Measurements from ENCODE around the gene CIC. TPM values are rescaled to one million over a fixed set of nuclear protein-coding genes. Genes with fewer than 3 reads are reported as not detected.
"Not testable (repeated sequence)": the region's sequence is repeated elsewhere in the genome, so short reads cannot be mapped to it uniquely, and the experiment has no call there.

Gene CIC
- total RNA-seq, 1 donor from 2014 or later, result 10.4 TPM

DNA sequence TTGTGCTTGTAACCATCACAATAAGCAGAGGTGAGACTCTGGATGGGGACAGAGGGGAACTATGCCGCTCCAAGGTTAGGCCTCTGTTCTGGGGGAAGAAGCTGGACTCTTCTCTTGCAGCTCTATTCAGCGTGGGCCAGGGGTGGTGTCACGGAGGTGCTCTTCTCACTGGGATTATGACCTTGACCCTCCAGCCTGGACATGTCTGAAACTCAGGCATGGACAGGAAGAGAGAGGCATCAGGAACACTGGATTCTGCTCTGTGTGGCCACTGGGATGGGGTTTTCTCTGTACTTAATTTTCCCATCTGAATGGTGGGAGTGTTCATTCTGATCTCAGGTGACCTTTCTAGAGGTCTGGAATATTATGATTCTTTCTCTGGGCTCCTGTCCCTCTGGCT, 64.0 kb downstream of the CIC start:
- H3K36me3 ChIP-seq (ENCODE audit: control insufficient read depth in 3 of 3, insufficient read depth in 3 of 3, low read length in 3 of 3), result peaks cover 19 to 27% (median 20%) of the 10 kb centered on the region in 3 donors

DNA sequence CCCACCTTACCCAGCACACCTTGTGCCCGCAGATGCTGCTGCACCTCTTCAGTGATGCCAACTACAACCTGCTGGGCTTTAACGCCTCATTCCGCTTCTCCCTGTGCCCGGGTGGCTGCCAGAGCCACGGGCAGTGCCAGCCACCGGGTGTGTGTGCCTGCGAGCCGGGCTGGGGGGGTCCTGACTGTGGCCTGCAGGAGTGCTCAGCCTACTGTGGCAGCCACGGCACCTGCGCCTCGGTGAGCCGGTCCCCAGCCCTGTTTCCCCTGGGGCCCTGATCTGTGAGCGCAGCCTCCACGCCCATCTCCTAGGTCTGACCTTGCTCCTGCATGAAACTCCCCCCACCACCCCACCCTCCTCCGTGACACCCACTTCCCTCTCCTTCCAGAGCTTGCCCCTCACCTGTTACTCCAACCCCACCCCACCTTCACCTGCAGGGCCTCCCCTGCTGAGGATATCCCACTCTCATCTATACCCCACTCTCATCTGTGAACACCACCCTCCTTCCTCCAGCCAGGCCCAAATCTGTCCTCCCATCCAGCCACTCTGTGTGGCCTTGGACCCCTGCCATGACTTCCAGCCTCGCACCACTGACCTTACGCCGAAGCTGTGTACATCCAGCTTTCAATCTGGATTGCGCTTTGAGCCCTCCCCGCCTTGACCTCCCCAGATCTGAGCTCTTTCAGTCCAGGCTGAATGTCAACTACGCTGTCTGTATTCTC, 65.1 kb downstream of the CIC start:
- Histone ChIP-seq H3K27ac (ENCODE audit: low read depth, low read length) (no peak overlapping the region), H3K36me3 (ENCODE audit: control insufficient read depth in 3 of 3, insufficient read depth in 3 of 3, low read length in 3 of 3) (peaks cover 19 to 29% (median 20%) of the 10 kb centered on the region in 3 donors), H3K9ac (ENCODE audit: low read depth in 1 of 3, low read length in 3 of 3) (no peak overlapping the region), H3K9me3 (ENCODE audit: control insufficient read depth in 3 of 3, low read length in 3 of 3) (no peaks in the 10 kb centered on the region), H3K4me1 (ENCODE audit: control insufficient read depth in 3 of 3, insufficient read depth in 3 of 3, low read length in 3 of 3) (peaks cover 6 to 14% (median 7%) of the 10 kb centered on the region in 3 donors), H3K4me3 (ENCODE audit: low read length in 3 of 3) (no peak overlapping the region), H3K27me3 (ENCODE audit: control insufficient read depth in 3 of 3, insufficient read depth in 3 of 3, low read length in 3 of 3) (no peaks in the 10 kb centered on the region)

More for the DNA sequence above, 64.0 kb downstream of the CIC start:
- Histone ChIP-seq H3K27ac (ENCODE audit: low read depth, low read length) (no peak overlapping the region), H3K9ac (ENCODE audit: low read depth in 1 of 3, low read length in 3 of 3) (peak overlapping the region in 1 of 3 donors; percentile 7), H3K4me1 (ENCODE audit: control insufficient read depth in 3 of 3, insufficient read depth in 3 of 3, low read length in 3 of 3) (peaks cover 6 to 20% (median 12%) of the 10 kb centered on the region in 3 donors), H3K27me3 (ENCODE audit: control insufficient read depth in 3 of 3, insufficient read depth in 3 of 3, low read length in 3 of 3) (no peaks in the 10 kb centered on the region), H3K9me3 (ENCODE audit: control insufficient read depth in 3 of 3, low read length in 3 of 3) (no peaks in the 10 kb centered on the region), H3K4me3 (ENCODE audit: low read length in 3 of 3) (no peak overlapping the region)

DNA sequence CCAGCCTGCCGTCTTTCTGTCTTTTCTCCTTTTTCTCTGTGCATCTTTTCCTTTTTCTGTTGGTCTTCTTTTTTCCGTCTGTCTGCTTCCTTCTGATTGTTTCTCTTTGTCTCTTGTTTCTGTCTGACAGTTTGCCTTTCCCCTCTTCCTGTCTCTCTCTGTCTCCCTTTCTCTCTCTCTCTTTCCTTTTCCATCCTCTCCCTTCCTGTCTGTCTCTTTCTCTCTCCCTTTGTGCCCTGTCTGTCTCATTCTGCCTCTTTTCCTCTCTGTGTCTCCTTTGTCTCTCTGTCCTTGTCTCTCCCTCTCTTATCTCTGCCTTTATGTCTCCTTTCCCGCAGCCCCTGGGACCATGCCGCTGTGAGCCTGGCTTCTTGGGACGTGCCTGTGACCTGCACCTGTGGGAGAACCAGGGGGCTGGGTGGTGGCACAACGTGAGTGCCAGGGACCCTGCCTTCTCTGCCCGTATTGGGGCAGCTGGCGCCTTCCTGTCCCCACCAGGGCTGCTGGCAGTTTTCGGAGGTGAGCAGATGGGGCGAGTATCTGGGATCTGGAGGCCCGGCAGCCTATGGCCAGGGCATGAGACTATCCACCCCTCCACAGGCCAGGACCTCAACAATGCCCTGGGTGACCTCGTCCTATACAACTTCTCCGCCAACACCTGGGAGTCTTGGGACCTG, 65.8 kb downstream of the CIC start:
- Histone ChIP-seq H3K9me3 (ENCODE audit: control insufficient read depth in 3 of 3, low read length in 3 of 3) (no peaks in the 10 kb centered on the region), H3K9ac (ENCODE audit: low read depth in 1 of 3, low read length in 3 of 3) (no peak overlapping the region), H3K4me1 (ENCODE audit: control insufficient read depth in 3 of 3, insufficient read depth in 3 of 3, low read length in 3 of 3) (peaks cover 5 to 14% (median 6%) of the 10 kb centered on the region in 3 donors), H3K27ac (ENCODE audit: low read depth, low read length) (no peak overlapping the region), H3K4me3 (ENCODE audit: low read length in 3 of 3) (no peak overlapping the region), H3K36me3 (ENCODE audit: control insufficient read depth in 3 of 3, insufficient read depth in 3 of 3, low read length in 3 of 3) (peaks cover 19 to 29% (median 23%) of the 10 kb centered on the region in 3 donors), H3K27me3 (ENCODE audit: control insufficient read depth in 3 of 3, insufficient read depth in 3 of 3, low read length in 3 of 3) (no peaks in the 10 kb centered on the region)

DNA sequence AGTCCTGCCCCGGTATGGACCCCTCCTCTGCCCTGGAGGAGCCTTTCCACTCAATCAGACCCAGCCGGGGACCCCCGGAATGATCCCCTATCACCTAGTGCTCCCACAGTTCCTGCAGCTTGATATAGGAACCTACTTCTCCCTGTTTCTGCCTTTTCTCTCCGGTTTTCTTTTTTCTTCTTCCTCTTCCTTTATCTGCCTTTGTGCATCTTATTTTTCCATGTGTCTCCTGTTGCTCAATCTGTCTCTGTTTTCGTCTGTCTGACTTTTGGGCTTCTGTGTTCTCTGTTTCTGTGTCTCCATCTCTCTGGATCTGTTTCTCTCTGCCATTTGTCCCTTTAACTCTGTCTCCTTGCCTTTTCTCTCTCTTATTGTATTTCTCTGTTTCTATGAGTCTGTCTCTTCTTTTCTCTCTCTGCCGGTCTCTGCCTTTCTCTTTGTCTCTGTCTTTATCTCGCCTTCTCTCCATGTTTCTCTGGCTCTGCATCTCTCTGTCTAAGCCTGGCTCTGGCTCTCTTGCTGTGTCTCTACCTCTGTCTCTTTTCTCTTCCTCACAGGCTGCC, 66.4 kb downstream of the CIC start:
- Histone ChIP-seq H3K4me3 (ENCODE audit: low read length in 3 of 3) (no peak overlapping the region), H3K9ac (ENCODE audit: low read depth in 1 of 3, low read length in 3 of 3) (no peak overlapping the region), H3K36me3 (ENCODE audit: control insufficient read depth in 3 of 3, insufficient read depth in 3 of 3, low read length in 3 of 3) (peaks cover 19 to 29% (median 25%) of the 10 kb centered on the region in 3 donors), H3K27ac (ENCODE audit: low read depth, low read length) (no peak overlapping the region), H3K27me3 (ENCODE audit: control insufficient read depth in 3 of 3, insufficient read depth in 3 of 3, low read length in 3 of 3) (no peaks in the 10 kb centered on the region), H3K9me3 (ENCODE audit: control insufficient read depth in 3 of 3, low read length in 3 of 3) (no peaks in the 10 kb centered on the region), H3K4me1 (ENCODE audit: control insufficient read depth in 3 of 3, insufficient read depth in 3 of 3, low read length in 3 of 3) (peaks cover 3 to 12% (median 6%) of the 10 kb centered on the region in 3 donors)

DNA sequence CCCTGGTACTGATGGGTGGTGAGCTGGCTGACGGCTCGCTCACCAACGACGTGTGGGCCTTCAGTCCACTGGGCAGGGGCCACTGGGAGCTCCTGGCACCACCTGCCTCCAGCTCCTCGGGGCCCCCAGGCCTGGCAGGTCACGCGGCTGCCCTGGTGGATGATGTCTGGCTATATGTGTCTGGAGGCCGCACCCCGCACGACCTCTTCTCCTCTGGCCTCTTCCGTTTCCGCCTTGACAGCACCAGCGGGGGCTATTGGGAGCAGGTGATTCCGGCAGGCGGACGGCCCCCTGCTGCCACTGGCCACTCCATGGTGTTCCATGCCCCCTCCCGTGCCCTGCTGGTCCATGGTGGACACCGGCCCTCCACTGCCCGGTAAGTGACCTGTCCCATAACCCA, 66.9 kb downstream of the CIC start:
- Histone ChIP-seq H3K27me3 (ENCODE audit: control insufficient read depth in 3 of 3, insufficient read depth in 3 of 3, low read length in 3 of 3) (no peaks in the 10 kb centered on the region), H3K27ac (ENCODE audit: low read depth, low read length) (no peak overlapping the region), H3K4me1 (ENCODE audit: control insufficient read depth in 3 of 3, insufficient read depth in 3 of 3, low read length in 3 of 3) (peaks cover 0 to 7% (median 2%) of the 10 kb centered on the region in 3 donors), H3K9ac (ENCODE audit: low read depth in 1 of 3, low read length in 3 of 3) (no peak overlapping the region), H3K9me3 (ENCODE audit: control insufficient read depth in 3 of 3, low read length in 3 of 3) (no peaks in the 10 kb centered on the region), H3K36me3 (ENCODE audit: control insufficient read depth in 3 of 3, insufficient read depth in 3 of 3, low read length in 3 of 3) (peaks cover 19 to 34% (median 25%) of the 10 kb centered on the region in 3 donors), H3K4me3 (ENCODE audit: low read length in 3 of 3) (no peak overlapping the region)

DNA sequence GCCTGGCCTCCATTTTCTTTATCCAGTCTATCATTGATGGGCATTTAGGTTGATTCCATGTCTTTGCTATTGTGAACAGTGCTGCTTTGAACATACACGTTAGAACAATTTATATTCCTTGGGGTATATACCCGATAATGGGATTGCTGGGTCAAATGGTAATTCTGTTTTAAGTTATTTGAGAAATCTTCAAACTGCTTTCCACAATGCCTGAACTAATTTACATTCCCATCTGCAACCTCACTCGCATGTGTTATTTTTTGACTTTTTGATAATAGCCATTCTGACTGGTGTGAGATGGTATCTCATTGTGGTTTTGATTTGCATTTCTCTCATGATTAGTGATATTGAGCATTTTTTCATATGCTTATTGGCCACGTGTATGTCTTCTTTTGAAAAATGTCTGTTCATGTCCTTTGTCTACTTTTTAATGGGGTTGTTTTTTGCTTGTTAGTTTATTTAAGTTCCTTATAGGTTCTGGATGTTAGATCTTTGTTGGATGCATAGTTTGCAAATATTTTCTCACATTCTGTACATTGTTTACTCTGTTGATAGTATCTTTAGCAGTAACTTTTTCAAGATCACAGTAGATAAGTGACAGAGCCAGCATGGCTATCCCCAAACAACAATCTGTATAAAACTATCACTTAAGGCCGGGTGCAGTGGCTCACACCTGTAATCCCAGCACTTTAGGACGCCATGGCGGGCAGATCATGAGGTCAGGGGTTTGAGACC, 70.2 kb downstream of the CIC start:
- H3K9ac ChIP-seq (ENCODE audit: low read depth in 1 of 3, low read length in 3 of 3); H3K4me3 ChIP-seq (ENCODE audit: low read length in 3 of 3); H3K27ac ChIP-seq (ENCODE audit: low read depth, low read length); H3K27me3 ChIP-seq (ENCODE audit: control insufficient read depth in 3 of 3, insufficient read depth in 3 of 3, low read length in 3 of 3); H3K4me1 ChIP-seq (ENCODE audit: control insufficient read depth in 3 of 3, insufficient read depth in 3 of 3, low read length in 3 of 3); H3K9me3 ChIP-seq (ENCODE audit: control insufficient read depth in 3 of 3, low read length in 3 of 3): not testable (repeated sequence)
- peaks cover 22 to 46% (median 33%) of the 10 kb centered on the region in 3 donors for H3K36me3 ChIP-seq (ENCODE audit: control insufficient read depth in 3 of 3, insufficient read depth in 3 of 3, low read length in 3 of 3)

DNA sequence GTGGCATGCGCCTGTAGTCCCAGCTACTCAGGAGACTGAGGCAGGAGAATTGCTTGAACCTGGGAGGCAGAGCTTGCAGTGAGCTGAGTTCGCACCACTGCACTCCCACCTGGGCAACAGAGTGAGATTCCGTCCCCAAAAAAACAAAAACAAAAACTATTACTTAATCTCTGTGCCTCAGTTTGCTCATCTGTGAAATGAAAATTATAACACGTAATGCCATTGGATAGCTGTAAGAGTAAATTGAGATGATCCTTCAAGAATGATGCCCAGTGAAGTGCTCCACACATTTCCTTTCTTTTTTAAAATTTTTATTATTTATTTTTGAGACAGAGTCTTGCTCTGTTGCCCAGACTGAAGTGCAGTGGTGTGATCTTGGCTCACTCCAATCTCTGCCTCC, 70.9 kb downstream of the CIC start:
- not testable (repeated sequence) for H3K4me3 ChIP-seq (ENCODE audit: low read length in 3 of 3); H3K4me1 ChIP-seq (ENCODE audit: control insufficient read depth in 3 of 3, insufficient read depth in 3 of 3, low read length in 3 of 3); H3K9me3 ChIP-seq (ENCODE audit: control insufficient read depth in 3 of 3, low read length in 3 of 3); H3K27me3 ChIP-seq (ENCODE audit: control insufficient read depth in 3 of 3, insufficient read depth in 3 of 3, low read length in 3 of 3); H3K27ac ChIP-seq (ENCODE audit: low read depth, low read length); H3K9ac ChIP-seq (ENCODE audit: low read depth in 1 of 3, low read length in 3 of 3)
- H3K36me3 ChIP-seq (ENCODE audit: control insufficient read depth in 3 of 3, insufficient read depth in 3 of 3, low read length in 3 of 3), result peaks cover 25 to 47% (median 32%) of the 10 kb centered on the region in 3 donors

DNA sequence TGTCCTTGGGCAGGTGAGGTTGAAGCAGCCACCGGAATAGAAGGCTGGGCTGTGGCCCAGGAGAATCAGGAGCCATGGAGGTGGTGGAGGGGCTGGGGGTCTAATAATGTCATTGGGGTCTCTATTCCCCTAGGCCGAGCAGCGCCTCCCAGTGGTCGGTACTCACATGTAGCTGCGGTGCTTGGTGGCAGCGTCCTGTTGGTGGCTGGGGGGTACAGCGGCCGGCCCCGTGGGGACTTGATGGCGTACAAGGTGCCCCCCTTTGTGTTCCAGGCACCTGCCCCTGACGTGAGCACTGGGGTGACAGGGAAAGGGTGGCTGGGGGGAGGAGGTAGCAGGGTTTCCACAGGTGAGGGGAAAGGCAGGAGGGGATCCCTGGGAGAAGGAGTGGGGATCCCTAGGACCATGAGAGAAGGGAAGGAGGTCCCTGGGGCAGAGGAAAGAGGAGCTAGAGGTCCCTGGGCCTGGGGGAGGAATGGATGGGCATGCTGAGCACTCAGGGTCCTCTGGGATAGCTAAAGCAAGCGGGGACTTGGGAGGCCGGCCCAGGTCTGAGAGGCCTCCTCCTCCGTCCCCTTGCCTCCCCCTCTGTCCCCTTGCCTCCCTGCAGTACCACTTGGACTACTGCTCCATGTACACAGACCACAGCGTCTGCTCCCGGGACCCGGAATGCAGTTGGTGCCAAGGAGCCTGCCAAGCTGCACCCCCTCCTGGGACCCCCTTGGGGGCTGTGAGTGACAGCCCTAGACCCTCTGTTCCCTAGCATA, 74.5 kb downstream of the CIC start:
- H3K36me3 ChIP-seq (ENCODE audit: control insufficient read depth in 3 of 3, insufficient read depth in 3 of 3, low read length in 3 of 3), result peaks cover 18 to 36% (median 26%) of the 10 kb centered on the region in 3 donors
- no peak overlapping the region for H3K4me3 ChIP-seq (ENCODE audit: low read length in 3 of 3)

DNA sequence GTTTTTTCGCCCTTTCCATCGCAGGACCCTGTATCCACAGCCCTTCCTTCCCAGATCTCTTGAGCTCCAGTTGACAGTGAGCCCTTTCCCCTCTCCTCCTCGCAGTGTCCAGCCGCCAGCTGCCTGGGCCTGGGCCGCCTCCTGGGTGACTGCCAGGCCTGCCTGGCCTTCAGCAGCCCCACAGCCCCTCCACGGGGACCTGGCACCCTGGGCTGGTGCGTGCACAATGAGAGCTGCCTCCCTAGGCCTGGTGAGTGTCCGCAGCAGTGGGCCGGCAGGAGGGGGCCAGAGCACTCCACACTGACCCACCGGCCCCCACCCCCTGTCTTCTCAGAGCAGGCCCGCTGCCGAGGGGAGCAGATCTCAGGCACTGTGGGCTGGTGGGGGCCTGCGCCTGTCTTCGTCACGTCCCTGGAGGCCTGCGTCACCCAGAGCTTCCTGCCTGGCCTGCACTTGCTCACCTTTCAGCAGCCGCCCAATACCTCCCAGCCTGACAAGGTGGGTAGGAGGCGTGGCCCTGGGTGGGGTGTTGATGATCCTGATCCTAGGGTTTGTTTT, 75.4 kb downstream of the CIC start:
- H3K4me1 ChIP-seq (ENCODE audit: control insufficient read depth in 3 of 3, insufficient read depth in 3 of 3, low read length in 3 of 3), result no peaks in the 10 kb centered on the region
- H3K27me3 ChIP-seq (ENCODE audit: control insufficient read depth in 3 of 3, insufficient read depth in 3 of 3, low read length in 3 of 3), result no peaks in the 10 kb centered on the region
- H3K27ac ChIP-seq (ENCODE audit: low read depth, low read length), result no peak overlapping the region
- H3K36me3 ChIP-seq (ENCODE audit: control insufficient read depth in 3 of 3, insufficient read depth in 3 of 3, low read length in 3 of 3), result peaks cover 18 to 37% (median 26%) of the 10 kb centered on the region in 3 donors
- H3K4me3 ChIP-seq (ENCODE audit: low read length in 3 of 3), result no peak overlapping the region
- H3K9me3 ChIP-seq (ENCODE audit: control insufficient read depth in 3 of 3, low read length in 3 of 3), result no peaks in the 10 kb centered on the region
- no peak overlapping the region for H3K9ac ChIP-seq (ENCODE audit: low read depth in 1 of 3, low read length in 3 of 3)

More for the DNA sequence above, 74.5 kb downstream of the CIC start:
- H3K9ac ChIP-seq (ENCODE audit: low read depth in 1 of 3, low read length in 3 of 3), result no peak overlapping the region
- no peaks in the 10 kb centered on the region for H3K4me1 ChIP-seq (ENCODE audit: control insufficient read depth in 3 of 3, insufficient read depth in 3 of 3, low read length in 3 of 3)
- no peaks in the 10 kb centered on the region for H3K9me3 ChIP-seq (ENCODE audit: control insufficient read depth in 3 of 3, low read length in 3 of 3)
- no peaks in the 10 kb centered on the region for H3K27me3 ChIP-seq (ENCODE audit: control insufficient read depth in 3 of 3, insufficient read depth in 3 of 3, low read length in 3 of 3)
- H3K27ac ChIP-seq (ENCODE audit: low read depth, low read length), result no peak overlapping the region
